Immature natural killer cell (primary cell): ENCODE results near the gene ACMSD. TPM values are rescaled to one million over a fixed set of nuclear protein-coding genes. Genes with fewer than 3 reads are reported as not detected.
"Not testable (repeated sequence)": the region's sequence is repeated elsewhere in the genome, so short reads cannot be mapped to it uniquely, and the experiment has no call there.

Source experiments
- DNase-seq, 3 donors: peaks; one replicate each; pipeline ENCODE4 v3.0.0; 2022; ENCODE audit warnings: mixed read lengths in 1 of 3
- H3K27ac Mint-ChIP-seq, 6 donors: one replicate each; pipeline ENCODE4 v1.8.0; 2020; ENCODE audit warnings: mixed read lengths in 6 of 6, mild to moderate bottlenecking in 5 of 6, inconsistent platforms in 4 of 6, moderate library complexity in 3 of 6
- H3K27me3 Mint-ChIP-seq, 3 donors: one replicate each; pipeline ENCODE4 v1.8.0; 2020 to 2021; ENCODE audit warnings: low read depth in 3 of 3, mild to moderate bottlenecking in 3 of 3, mixed read lengths in 3 of 3, moderate library complexity in 3 of 3, inconsistent platforms in 1 of 3
- H3K36me3 Mint-ChIP-seq, 3 donors: one replicate each; pipeline ENCODE4 v1.8.0; 2020; ENCODE audit warnings: mixed read lengths in 3 of 3, inconsistent platforms in 2 of 3, mild to moderate bottlenecking in 2 of 3
- H3K4me1 Mint-ChIP-seq, 2 donors: one replicate each; pipeline ENCODE4 v1.8.0; 2020; ENCODE audit warnings: inconsistent platforms in 2 of 2, mild to moderate bottlenecking in 2 of 2, mixed read lengths in 2 of 2, moderate library complexity in 1 of 2
- H3K4me3 Mint-ChIP-seq, 5 donors: one replicate each; pipeline ENCODE4 v1.8.0; 2020; ENCODE audit warnings: mild to moderate bottlenecking in 5 of 5, mixed read lengths in 5 of 5, inconsistent platforms in 3 of 5, moderate library complexity in 3 of 5
- H3K9me3 Mint-ChIP-seq, 6 donors: one replicate each; pipeline ENCODE4 v1.8.0; 2020; ENCODE audit warnings: mild to moderate bottlenecking in 6 of 6, mixed read lengths in 6 of 6, inconsistent platforms in 4 of 6, moderate library complexity in 3 of 6
- polyA plus RNA-seq, 3 donors: library from polyadenylated mRNA; unstranded; fragments of 300-500 nt; fragmentation: Illumina TruSeq; gene quantifications; one replicate each; pipeline ENCODE4 v1.2.3, GENCODE V29; 2021

Gene ACMSD
- polyA plus RNA-seq, result not detected

GRCh38 chr2:134838143-134838620 lies at the start of gene ACMSD:
TSS of gene ACMSD (plus strand) at chr2:134838616. CDS start at chr2:134838683, 67 bp downstream.
- Mint-ChIP-seq H3K4me3 (no peak within 1 kb of the TSS), H3K27ac (no peak within 1 kb of the TSS), H3K27me3 (peaks cover 0 to 2% (median 0%) of the 10 kb centered on the region in 3 donors), H3K36me3 (peaks cover 0 to 3% (median 0%) of the 10 kb centered on the region in 3 donors), H3K9me3 (peaks cover 7 to 22% (median 12%) of the 10 kb centered on the region in 6 donors), H3K4me1 (no peaks in the 10 kb centered on the region)
- DNase-seq, result no peak

- peaks cover 0 to 11% (median 1%) of the 10 kb centered on the region in 3 donors for H3K27me3 Mint-ChIP-seq
Observed at GRCh38 chr2:134790487-134790886, 47.9 kb upstream of the ACMSD start.

GRCh38 chr2:134791616-134792015 lies 46.8 kb upstream of the ACMSD start:
- Mint-ChIP-seq H3K27me3 (peaks cover 0 to 12% (median 1%) of the 10 kb centered on the region in 3 donors), H3K9me3 (no peaks in the 10 kb centered on the region), H3K4me1 (no peaks in the 10 kb centered on the region), H3K36me3 (peaks cover 0 to 5% (median 0%) of the 10 kb centered on the region in 3 donors), H3K4me3 (no peak overlapping the region), H3K27ac (no peak overlapping the region)
- DNase-seq, result no peak

More at GRCh38 chr2:134790487-134790886, 47.9 kb upstream of the ACMSD start:
- no peak overlapping the region for H3K4me3 Mint-ChIP-seq
- H3K27ac Mint-ChIP-seq, result no peak overlapping the region
- H3K36me3 Mint-ChIP-seq, result peaks cover 0 to 5% (median 0%) of the 10 kb centered on the region in 3 donors
- DNase-seq, result no peak
- H3K9me3 Mint-ChIP-seq, result no peaks in the 10 kb centered on the region
- no peaks in the 10 kb centered on the region for H3K4me1 Mint-ChIP-seq

- Mint-ChIP-seq H3K9me3 (no peaks in the 10 kb centered on the region), H3K36me3 (peaks cover 0 to 5% (median 0%) of the 10 kb centered on the region in 3 donors), H3K27ac (no peak overlapping the region), H3K27me3 (peaks cover 0 to 12% (median 1%) of the 10 kb centered on the region in 3 donors), H3K4me3 (no peak overlapping the region), H3K4me1 (no peaks in the 10 kb centered on the region)
- DNase-seq, result no peak
Observed at GRCh38 chr2:134792186-134792585, 46.2 kb upstream of the ACMSD start.

GRCh38 chr2:134795765-134796164 lies 42.7 kb upstream of the ACMSD start:
- Mint-ChIP-seq H3K36me3 (no peaks in the 10 kb centered on the region), H3K27ac (no peak overlapping the region), H3K4me1 (no peaks in the 10 kb centered on the region), H3K4me3 (no peak overlapping the region), H3K9me3 (no peaks in the 10 kb centered on the region), H3K27me3 (peaks cover 0 to 12% (median 2%) of the 10 kb centered on the region in 3 donors)
- no peak for DNase-seq

- H3K27ac Mint-ChIP-seq, result no peak overlapping the region
- H3K4me3 Mint-ChIP-seq, result no peak overlapping the region
- peaks cover 0 to 12% (median 2%) of the 10 kb centered on the region in 3 donors for H3K27me3 Mint-ChIP-seq
- no peak for DNase-seq
- no peaks in the 10 kb centered on the region for H3K4me1 Mint-ChIP-seq
- no peaks in the 10 kb centered on the region for H3K9me3 Mint-ChIP-seq
- H3K36me3 Mint-ChIP-seq, result no peaks in the 10 kb centered on the region
Observed at GRCh38 chr2:134796373-134796772, 42.0 kb upstream of the ACMSD start.

GRCh38 chr2:134799936-134800335 lies 38.5 kb upstream of the ACMSD start:
- Mint-ChIP-seq H3K27me3 (peaks cover 3 to 14% (median 4%) of the 10 kb centered on the region in 3 donors), H3K9me3 (peaks cover 0 to 15% (median 7%) of the 10 kb centered on the region in 6 donors), H3K4me3 (no peak overlapping the region), H3K27ac (no peak overlapping the region), H3K4me1 (peaks cover 3 to 6% of the 10 kb centered on the region in 2 donors), H3K36me3 (no peaks in the 10 kb centered on the region)
- no peak for DNase-seq

- Mint-ChIP-seq H3K36me3 (no peaks in the 10 kb centered on the region), H3K27me3 (peaks cover 3 to 12% (median 4%) of the 10 kb centered on the region in 3 donors), H3K27ac (no peak overlapping the region), H3K9me3 (peaks cover 0 to 17% (median 10%) of the 10 kb centered on the region in 6 donors), H3K4me3 (no peak overlapping the region), H3K4me1 (peaks cover 3 to 6% of the 10 kb centered on the region in 2 donors)
- no peak for DNase-seq
Observed at GRCh38 chr2:134800341-134800740, 38.1 kb upstream of the ACMSD start.

- not testable (repeated sequence) for H3K27ac Mint-ChIP-seq, H3K36me3 Mint-ChIP-seq
- peak in 1 of 3 donors; percentile 3 for DNase-seq
Observed at GRCh38 chr2:134803609-134804405, 34.6 kb upstream of the ACMSD start.

GRCh38 chr2:134815741-134816140 lies 22.7 kb upstream of the ACMSD start:
- H3K27ac Mint-ChIP-seq, result no peak overlapping the region
- peaks cover 8 to 17% (median 11%) of the 10 kb centered on the region in 6 donors for H3K9me3 Mint-ChIP-seq
- no peak overlapping the region for H3K4me3 Mint-ChIP-seq
- H3K4me1 Mint-ChIP-seq, result no peaks in the 10 kb centered on the region
- H3K27me3 Mint-ChIP-seq, result peaks cover 2 to 8% (median 5%) of the 10 kb centered on the region in 3 donors
- peaks cover 0 to 17% (median 8%) of the 10 kb centered on the region in 3 donors for H3K36me3 Mint-ChIP-seq
- no peak for DNase-seq

More at GRCh38 chr2:134803609-134804405, 34.6 kb upstream of the ACMSD start:
- H3K27me3 Mint-ChIP-seq, H3K4me3 Mint-ChIP-seq, H3K4me1 Mint-ChIP-seq: not testable (repeated sequence)
- H3K9me3 Mint-ChIP-seq, result peaks cover 0 to 20% (median 15%) of the 10 kb centered on the region in 6 donors

GRCh38 chr2:134818321-134818720 lies 20.1 kb upstream of the ACMSD start:
- peaks cover 0 to 1% (median 0%) of the 10 kb centered on the region in 6 donors for H3K9me3 Mint-ChIP-seq
- peaks cover 0 to 4% (median 0%) of the 10 kb centered on the region in 3 donors for H3K36me3 Mint-ChIP-seq

GRCh38 chr2:134819334-134819733 lies 19.1 kb upstream of the ACMSD start:
- no peak overlapping the region for H3K4me3 Mint-ChIP-seq
- H3K27me3 Mint-ChIP-seq, result peaks cover 2 to 5% (median 5%) of the 10 kb centered on the region in 3 donors
- no peaks in the 10 kb centered on the region for H3K4me1 Mint-ChIP-seq
- peaks cover 0 to 6% (median 0%) of the 10 kb centered on the region in 3 donors for H3K36me3 Mint-ChIP-seq
- H3K27ac Mint-ChIP-seq, result no peak overlapping the region
- DNase-seq, result no peak
- H3K9me3 Mint-ChIP-seq, result peaks cover 0 to 1% (median 0%) of the 10 kb centered on the region in 6 donors

More at GRCh38 chr2:134818321-134818720, 20.1 kb upstream of the ACMSD start:
- H3K27me3 Mint-ChIP-seq, result peaks cover 2 to 6% (median 4%) of the 10 kb centered on the region in 3 donors
- H3K27ac Mint-ChIP-seq, result no peak overlapping the region
- DNase-seq, result no peak
- H3K4me3 Mint-ChIP-seq, result no peak overlapping the region
- H3K4me1 Mint-ChIP-seq, result no peaks in the 10 kb centered on the region

- no peak for DNase-seq
- no peak overlapping the region for H3K27ac Mint-ChIP-seq
- H3K27me3 Mint-ChIP-seq, result peaks cover 2 to 7% (median 3%) of the 10 kb centered on the region in 3 donors
- peaks cover 0 to 1% (median 0%) of the 10 kb centered on the region in 6 donors for H3K9me3 Mint-ChIP-seq
- H3K36me3 Mint-ChIP-seq, result peaks cover 0 to 4% (median 0%) of the 10 kb centered on the region in 3 donors
- no peak overlapping the region for H3K4me3 Mint-ChIP-seq
- H3K4me1 Mint-ChIP-seq, result no peaks in the 10 kb centered on the region
Observed at GRCh38 chr2:134823431-134823830, 15.0 kb upstream of the ACMSD start.

GRCh38 chr2:134823832-134824231 lies 14.6 kb upstream of the ACMSD start:
- H3K27ac Mint-ChIP-seq, result no peak overlapping the region
- H3K9me3 Mint-ChIP-seq, result peaks cover 0 to 1% (median 0%) of the 10 kb centered on the region in 6 donors
- H3K27me3 Mint-ChIP-seq, result peaks cover 2 to 7% (median 3%) of the 10 kb centered on the region in 3 donors
- H3K36me3 Mint-ChIP-seq, result peaks cover 0 to 4% (median 0%) of the 10 kb centered on the region in 3 donors
- no peak overlapping the region for H3K4me3 Mint-ChIP-seq
- no peak for DNase-seq
- no peaks in the 10 kb centered on the region for H3K4me1 Mint-ChIP-seq
